SK-N-MC (cell line): Measurements from ENCODE around the gene FAM53C.

Source experiments
- EZH2 ChIP-seq: fragments of 200-600 bp; sonication (generic); IDR thresholded peaks from one replicate; pipeline ENCODE4 v1.6.1; 2017; ENCODE audit warnings: antibody characterized with exemption
- POLR2AphosphoS5 ChIP-seq: IDR thresholded peaks from 2 replicates; pipeline ENCODE4 v1.6.1; 2012; ENCODE audit warnings: mild to moderate bottlenecking, low read depth, low read length, borderline replicate concordance

DNA sequence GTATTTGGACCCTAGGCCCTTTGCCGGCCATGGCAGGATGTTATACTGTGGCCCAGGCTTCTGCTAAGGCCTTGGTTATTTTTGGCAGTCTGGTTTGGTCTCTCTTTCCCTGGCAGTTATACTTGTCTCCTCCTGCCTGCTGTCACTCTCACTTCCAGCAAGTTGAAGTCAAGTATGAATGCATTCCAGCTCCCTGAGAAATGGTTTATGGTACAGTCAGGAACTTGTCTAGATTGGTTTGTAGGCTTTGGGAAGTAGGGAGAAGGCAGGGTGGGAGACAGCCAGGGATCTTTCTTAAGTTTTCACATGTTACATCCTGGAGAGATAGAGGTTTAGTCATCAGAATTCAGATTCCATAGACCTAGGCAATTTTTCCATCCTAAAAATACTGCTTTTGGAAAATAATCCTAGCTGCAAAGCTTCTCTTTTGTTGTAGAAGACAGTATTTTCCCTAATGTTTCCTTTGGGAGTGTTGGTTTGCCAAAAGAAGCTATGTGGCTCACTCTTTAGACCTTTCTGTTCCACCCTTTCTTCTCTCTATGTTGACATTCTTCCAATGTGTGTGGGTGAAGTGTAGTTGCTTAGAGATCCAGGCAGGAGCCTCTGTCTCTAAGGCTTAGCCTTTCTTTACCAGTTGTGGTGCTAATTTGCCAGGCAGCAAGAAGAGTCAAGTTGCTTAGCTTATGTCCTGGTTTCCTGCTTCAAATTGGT is 11.9 kb downstream of the FAM53C start:
- no peak for TF ChIP-seq POLR2AphosphoS5
- no peak for TF ChIP-seq EZH2
